DND-41 (cell line): ENCODE measurements around the gene MORN1.

ENCODE experiments used
- CTCF ChIP-seq: IDR thresholded peaks from 2 replicates; pipeline ENCODE4 v1.5.1; 2012; ENCODE audit warnings: borderline replicate concordance, low read length, moderate library complexity, mild to moderate bottlenecking; ENCODE audit not compliant: poor library complexity, severe bottlenecking; ENCODE audit errors: extremely low read depth
- EZH2 ChIP-seq: IDR thresholded peaks from 3 replicates; pipeline ENCODE4 v1.6.1; 2012; ENCODE audit warnings: borderline replicate concordance, low read depth, mild to moderate bottlenecking, moderate library complexity, low read length, inconsistent platforms; ENCODE audit not compliant: severe bottlenecking

DNA sequence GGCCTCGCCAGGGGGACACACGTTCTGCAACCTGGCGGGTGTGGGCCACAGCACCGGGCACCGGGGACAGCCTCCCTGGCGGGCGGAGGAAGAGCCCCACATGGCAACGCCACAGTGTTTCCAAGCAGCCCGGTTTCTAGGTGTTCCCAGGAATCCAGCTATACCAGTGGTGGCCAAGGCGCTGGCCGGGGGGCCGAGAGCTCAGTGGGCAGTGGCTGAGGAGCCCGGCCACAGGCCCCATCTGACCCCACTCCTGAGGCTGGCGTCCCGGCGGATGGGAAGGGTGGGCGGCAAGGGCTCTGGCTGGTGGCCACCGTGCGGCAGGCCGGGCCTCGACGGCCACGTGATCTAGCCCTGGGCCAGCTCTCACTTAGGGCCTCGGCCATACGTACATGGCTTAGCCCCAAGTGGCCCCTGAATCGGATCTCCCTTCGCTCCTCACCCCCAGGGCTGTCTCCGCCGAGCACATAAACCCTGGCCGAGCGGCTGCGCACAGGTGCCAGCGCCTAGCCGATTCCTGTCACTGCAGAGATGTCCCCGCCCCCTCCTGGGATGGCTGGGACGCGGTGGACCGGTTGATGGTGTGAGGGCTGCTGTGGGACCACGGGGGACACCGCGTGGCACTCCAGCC is 68.7 kb downstream of the MORN1 start:
- no peak for TF ChIP-seq CTCF
- no peak for TF ChIP-seq EZH2
